NCI-H2196 (cell line): ENCODE results near the gene ZNF232.
"Not testable (repeated sequence)": the region's sequence is repeated elsewhere in the genome, so short reads cannot be mapped to it uniquely, and the experiment has no call there.

Source experiments
- DNase-seq: peaks from one replicate; lab custom pipeline; 2025; ENCODE audit not compliant: unreplicated experiment; lab: John Stamatoyannopoulos, UW

Gene ZNF232

DNA sequence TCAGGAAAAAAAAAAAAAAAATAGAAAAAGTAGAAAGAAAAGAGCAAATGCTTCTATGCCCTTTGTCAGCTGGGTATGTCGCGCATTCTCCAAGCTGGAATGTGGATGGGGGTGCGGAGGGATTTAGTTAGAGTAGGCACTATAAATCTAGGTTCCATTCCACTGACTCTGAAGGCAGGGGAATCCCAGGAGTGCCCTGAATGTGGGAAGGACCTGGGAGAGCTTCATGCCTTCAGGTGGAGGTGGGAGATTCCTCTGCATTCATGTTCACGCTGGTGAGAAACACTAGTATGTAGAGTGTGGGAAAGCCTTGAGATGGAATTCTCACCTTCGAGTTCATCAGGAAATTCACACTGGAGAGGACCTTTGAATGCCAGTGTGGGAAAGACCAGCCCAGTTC, 12.4 kb downstream of the ZNF232 start:
- no peak for DNase-seq

DNA sequence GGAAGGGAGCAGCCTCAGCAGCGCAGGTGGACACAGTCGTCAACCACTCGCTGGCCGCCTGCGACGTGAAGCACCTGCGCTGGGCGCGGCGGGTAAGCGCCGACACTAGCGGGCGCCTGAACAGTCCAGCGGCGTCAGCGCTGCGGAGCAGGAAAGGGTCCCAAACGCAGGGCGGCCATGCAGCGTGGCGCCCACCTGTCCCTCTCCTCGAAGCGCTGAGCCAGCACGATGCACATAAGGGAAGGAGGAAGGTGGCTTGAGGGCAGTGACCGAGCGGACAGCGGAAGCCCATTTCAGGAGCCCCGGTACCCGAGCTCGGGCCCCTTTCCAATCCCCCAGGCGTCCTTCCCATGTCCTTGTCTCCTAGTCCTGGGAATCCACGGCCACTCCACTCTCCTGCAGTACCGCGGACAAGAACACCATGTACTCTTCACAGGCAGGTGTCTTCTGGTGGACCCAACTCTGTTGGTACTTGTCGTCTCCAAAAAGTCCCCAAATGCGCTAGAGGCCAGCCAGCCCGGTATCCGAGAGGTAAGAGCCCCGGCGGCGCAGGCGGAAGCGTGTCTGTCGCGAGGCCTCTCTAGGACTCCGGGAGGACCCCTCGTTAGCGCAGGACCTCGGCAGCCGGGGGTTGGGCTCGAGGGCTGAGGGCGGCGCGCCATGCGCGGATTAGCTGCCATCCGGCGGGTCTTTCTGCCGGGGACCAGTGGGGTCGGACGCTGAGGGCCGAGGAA, 14.4 kb downstream of the ZNF232 start:
- no peak for DNase-seq

- no peak for DNase-seq
These were observed 15.0 kb downstream of the ZNF232 start for GRCh38 chr17:5096731-5097100.

DNA sequence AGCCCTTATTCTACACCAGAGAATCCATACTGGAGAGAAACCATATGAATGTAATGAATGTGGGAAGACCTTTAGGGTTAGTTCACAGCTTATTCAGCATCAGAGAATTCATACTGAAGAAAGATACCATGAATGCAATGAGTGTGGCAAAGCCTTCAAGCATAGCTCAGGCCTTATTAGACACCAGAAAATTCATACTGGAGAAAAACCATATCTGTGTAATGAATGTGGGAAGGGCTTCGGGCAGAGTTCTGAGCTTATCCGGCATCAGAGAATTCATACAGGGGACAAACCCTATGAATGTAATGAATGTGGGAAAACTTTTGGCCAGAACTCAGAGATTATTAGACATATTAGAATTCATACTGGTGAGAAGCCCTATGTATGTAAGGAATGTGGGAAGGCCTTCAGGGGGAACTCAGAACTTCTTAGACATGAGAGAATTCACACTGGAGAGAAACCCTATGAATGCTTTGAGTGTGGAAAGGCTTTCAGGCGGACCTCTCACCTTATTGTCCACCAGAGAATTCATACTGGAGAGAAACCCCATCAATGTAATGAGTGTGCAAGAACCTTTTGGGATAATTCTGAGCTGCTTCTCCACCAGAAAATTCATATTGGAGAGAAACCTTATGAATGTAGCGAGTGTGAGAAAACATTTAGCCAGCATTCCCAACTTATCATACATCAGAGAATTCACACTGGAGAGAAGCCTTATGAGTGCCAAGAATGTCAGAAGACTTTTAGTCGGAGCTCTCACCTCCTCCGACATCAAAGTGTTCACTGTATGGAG, 19.3 kb downstream of the ZNF232 start:
- DNase-seq, result no peak

DNA sequence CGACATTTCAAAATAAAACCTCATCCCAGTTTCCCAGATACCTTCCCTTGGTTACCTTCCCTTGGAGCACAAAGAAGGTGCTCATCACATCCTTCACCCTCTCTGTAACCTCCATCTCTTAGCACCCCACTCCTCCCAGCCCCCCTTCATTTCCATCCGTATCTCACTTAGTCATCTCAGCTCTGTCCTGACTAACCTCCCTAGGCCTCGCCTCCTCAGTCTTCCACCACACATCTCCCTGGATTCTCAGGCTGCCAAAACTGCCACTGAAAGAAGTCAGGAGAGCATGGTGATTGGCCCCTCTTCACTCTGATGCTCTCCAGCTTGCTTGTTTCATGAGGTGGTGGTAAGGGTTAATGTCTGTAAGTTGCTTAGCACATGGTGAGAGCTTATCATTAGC, 31.1 kb downstream of the ZNF232 start:
- DNase-seq, result no peak

DNA sequence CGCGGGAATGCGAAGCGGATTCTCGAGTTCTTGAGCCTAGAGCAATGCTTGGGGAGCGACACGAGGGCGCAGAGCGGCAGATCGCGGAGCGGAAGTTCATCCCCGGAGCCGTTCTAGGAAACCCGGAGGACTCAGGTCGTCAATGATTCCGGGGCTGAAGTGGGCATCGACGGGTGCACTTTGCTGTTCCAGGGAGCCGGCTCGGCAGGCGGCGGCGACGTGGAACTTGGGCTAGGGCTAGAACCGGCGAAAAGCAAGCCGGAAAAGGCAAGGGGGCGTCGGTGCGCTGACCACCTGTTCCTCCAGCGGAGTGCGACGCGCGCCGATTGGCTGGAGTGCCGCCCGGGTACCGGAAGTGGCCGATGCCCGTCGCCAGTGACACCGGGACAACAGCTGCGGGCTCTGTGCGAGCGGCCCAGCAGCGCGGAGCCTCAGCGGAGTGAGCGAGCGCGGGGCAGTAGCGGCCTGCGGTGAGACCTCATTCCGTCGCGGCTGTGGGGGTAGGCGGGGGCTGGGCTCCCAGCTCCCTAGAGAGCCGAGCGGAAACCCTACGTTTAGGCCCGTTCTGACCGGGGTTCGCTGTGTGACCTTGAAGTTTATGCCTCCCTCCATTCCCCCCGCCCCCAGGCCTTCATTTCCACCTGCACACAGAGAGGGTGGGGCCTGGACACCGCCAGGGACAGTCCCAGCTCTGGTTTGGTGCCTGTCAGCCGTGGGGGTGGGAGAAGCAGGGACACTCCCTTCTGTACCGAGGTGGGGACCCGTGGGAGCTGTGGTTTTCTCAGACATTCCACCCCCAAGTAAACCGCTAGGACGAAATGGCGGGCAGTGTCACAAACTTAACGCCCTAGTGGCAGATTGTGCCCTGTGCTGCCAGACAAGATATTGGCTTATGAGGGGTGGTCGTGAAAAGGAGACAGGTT, 33.3 kb downstream of the ZNF232 start, which contains the start of gene ZFP3:
ZFP3 (plus strand) TSS at position 362 of the 923 bp plus-strand sequence. CDS start 13,038 bp downstream, outside the sequence.
- peak; percentile 69 for DNase-seq

DNA sequence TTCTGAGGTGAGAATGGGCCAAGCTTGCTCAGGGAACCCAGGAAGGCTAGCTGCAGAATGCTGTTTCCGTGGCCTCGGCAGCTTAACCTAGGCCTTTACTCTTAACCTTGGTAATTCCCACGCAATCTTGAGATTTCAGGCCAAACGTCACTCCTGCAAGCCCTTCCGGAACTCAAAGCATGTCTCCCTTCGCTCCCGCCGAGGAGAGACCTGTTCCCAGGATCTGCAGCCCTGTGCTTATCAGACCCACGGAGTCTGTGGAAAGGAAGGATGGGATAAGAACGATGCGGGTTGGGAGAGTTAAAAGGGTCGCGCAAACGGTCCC, 33.9 kb downstream of the ZNF232 start:
- DNase-seq, result peak; percentile 32

GRCh38 chr17:5077275-5077674, 34.4 kb downstream of the ZNF232 start:
- not testable (repeated sequence) for DNase-seq

GRCh38 chr17:5075472-5075871, 36.2 kb downstream of the ZNF232 start:
- not testable (repeated sequence) for DNase-seq

DNA sequence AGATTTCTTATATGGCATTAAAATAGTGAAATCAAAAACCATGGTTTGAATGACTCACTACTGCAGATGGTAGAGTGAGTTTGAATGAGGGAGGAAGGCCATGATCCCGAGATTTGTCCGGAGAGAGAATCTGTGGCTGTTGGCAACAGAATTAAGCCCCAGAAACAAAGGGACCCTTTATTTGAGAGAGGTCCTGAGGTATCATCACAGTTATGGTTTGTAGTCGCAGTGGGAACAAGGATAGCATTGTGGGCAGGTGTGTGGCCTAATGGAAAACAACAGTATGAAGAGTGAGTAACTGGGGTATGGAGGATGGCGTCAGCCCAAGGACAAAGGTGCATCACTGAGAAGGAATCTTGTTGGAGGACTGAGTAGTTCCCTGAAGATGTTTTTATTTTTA, 42.0 kb downstream of the ZNF232 start:
- DNase-seq, result no peak

GRCh38 chr17:5068236-5068635, 43.4 kb downstream of the ZNF232 start:
- DNase-seq, result no peak

DNA sequence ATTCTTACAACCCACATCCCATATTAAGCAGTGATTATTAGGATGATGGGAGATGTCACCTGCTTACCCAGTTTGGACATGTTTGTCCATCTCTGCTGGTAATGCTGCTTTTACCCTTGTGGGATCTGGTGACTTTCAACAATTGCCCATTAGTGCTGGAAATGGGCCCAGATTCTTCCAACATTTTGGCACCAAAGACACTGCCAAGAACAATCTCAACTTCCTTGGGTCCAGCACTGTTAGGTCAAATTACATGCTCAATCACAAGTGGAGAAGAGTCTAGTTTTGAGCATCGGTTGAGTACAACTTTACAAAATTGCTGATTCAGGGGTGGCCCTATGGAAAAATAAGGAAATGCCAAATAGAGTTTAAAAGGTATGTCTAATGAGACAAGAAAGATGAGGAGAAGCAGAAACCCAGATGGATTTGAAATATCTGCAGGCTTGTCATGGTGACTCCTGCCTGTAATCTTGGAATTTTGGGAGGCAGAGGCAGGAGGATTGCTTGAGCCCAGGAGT, 46.4 kb downstream of the ZNF232 start:
- DNase-seq, result peak; percentile 0
